OCI-LY7 (cell line): ENCODE measurements around the gene RRP1B.

Experiments
- EZH2phosphoT487 ChIP-seq: fragments of 200-600 bp; sonication (generic); IDR thresholded peaks from 2 replicates; pipeline ENCODE4 v1.6.1; 2018; ENCODE audit warnings: low read depth, borderline replicate concordance, mild to moderate bottlenecking, mixed run types, antibody characterized with exemption, low read length, moderate library complexity, mixed read lengths
- TF ChIP-seq, protein P1 (sequence below): fragments of 200-600 bp; sonication (generic); conservative IDR thresholded peaks from 2 replicates; pipeline ENCODE4 v1.5.1; 2014; ENCODE audit warnings: mild to moderate bottlenecking, antibody characterized with exemption, low read length, moderate library complexity, mixed read lengths

GRCh38 chr21:43619344-43619743 lies 40.0 kb upstream of the RRP1B start:
- TF ChIP-seq, protein P1, sequence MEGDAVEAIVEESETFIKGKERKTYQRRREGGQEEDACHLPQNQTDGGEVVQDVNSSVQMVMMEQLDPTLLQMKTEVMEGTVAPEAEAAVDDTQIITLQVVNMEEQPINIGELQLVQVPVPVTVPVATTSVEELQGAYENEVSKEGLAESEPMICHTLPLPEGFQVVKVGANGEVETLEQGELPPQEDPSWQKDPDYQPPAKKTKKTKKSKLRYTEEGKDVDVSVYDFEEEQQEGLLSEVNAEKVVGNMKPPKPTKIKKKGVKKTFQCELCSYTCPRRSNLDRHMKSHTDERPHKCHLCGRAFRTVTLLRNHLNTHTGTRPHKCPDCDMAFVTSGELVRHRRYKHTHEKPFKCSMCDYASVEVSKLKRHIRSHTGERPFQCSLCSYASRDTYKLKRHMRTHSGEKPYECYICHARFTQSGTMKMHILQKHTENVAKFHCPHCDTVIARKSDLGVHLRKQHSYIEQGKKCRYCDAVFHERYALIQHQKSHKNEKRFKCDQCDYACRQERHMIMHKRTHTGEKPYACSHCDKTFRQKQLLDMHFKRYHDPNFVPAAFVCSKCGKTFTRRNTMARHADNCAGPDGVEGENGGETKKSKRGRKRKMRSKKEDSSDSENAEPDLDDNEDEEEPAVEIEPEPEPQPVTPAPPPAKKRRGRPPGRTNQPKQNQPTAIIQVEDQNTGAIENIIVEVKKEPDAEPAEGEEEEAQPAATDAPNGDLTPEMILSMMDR, result no peak
- no peak for TF ChIP-seq EZH2phosphoT487
